GM21723 (cell line): ENCODE measurements around the gene SSR4.

Source experiments
- ATAC-seq: cut with Tn5 transposase; IDR thresholded peaks from one replicate; pipeline ENCODE4 v1.9.1; 2021; ENCODE audit warnings: mild to moderate bottlenecking, moderate library complexity; ENCODE audit not compliant: unreplicated experiment

SSR4 gene

DNA sequence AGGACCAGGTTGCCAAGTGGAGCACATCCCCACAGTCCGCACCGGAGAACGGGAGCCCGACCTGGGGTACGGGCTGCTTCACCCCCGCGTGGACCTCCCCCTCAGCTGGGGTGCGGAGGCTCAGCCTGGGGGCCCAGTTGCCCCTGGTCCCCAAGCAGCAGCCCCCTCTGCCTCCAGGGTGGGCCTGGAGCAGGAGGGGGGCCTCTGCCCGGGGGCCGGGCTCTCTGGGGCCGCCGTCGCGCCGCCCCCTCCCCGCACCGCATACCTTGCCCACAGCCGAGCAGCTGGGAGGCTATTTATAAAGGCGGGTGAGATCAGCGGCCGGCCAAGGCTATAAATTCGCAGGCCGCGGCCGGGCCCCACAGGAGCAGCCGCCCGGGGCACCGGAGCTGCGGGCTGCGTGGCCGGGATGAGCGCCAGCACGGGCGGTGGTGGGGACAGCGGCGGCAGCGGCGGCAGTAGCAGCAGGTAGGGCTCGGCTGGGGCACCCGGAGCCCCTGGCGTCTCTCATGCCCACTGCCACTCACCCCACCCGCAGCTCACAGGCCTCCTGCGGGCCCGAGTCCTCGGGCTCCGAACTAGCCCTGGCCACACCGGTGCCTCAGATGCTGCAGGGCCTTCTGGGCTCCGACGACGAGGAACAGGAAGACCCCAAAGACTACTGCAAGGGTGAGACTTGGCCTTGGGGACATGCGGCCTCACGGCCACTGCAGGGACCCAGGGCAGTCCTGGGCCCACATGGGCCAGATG lies 13.6 kb upstream of the SSR4 start, which contains the start of gene SRPK3:
TSS of gene SRPK3 (plus strand) at position 364 of the 750 bp plus-strand sequence. CDS start at position 410, 46 bp downstream.
- no peak for ATAC-seq

DNA sequence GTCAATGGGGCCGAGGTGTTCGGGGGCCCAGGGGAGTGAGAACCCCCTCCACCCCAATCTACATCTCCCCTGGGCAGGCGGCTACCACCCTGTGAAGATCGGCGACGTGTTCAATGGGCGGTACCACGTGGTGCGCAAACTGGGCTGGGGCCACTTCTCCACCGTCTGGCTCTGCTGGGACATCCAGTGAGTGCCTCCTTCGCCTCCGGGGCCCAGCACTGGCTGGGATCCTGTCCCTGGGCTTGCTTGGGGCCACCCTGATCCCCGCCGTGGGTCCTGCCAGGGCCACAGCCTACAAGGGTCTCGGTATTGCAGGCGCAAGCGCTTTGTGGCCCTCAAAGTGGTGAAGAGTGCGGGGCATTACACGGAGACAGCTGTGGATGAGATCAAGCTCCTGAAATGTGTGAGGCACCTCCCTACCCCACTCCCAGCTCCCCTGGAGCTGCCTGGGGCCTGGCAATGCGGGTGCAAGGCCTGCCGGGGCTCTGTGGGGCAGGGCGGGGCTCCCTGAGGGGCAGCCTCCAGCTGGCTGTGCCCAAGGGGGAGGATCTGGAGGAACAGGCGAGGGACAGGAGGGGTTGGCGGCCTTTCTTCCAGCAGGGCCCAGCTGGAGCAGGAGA lies 12.9 kb upstream of the SSR4 start:
- ATAC-seq = no peak

DNA sequence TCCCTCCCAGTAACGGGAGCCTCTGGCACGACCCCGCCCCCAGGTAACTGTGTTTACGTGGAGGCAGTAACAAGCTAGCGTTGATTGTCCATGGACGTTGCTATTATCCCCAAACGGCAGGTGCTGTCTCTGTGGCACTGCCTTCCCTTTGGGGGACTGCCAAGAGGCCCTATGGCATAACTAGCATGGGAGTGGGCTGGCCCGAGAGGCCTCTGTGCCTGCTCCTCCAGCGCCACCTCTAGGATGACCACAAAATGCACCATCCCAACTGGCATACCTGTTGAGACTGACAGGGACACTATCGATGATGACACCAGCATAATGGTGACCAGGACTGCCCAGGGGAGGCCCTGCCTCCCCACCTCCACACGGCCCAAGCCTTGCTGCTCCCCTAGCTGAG lies 12.2 kb upstream of the SSR4 start:
- ATAC-seq = no peak

DNA sequence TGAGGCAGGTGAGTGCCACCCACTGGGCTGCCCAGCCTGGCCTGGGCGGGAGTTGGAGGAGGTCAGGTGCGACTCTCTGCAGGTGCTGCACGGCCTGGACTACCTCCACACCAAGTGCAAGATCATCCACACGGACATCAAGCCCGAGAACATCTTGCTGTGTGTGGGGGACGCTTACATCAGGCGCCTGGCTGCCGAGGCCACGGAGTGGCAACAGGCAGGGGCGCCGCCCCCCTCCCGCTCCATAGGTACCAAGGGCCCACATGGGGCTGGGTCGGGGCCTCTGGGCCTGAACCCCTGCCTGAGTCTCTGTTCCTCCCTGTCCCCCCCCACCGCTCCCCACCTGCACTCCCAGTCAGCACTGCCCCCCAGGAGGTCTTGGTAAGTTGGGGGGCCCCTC lies 11.6 kb upstream of the SSR4 start:
- no peak for ATAC-seq

DNA sequence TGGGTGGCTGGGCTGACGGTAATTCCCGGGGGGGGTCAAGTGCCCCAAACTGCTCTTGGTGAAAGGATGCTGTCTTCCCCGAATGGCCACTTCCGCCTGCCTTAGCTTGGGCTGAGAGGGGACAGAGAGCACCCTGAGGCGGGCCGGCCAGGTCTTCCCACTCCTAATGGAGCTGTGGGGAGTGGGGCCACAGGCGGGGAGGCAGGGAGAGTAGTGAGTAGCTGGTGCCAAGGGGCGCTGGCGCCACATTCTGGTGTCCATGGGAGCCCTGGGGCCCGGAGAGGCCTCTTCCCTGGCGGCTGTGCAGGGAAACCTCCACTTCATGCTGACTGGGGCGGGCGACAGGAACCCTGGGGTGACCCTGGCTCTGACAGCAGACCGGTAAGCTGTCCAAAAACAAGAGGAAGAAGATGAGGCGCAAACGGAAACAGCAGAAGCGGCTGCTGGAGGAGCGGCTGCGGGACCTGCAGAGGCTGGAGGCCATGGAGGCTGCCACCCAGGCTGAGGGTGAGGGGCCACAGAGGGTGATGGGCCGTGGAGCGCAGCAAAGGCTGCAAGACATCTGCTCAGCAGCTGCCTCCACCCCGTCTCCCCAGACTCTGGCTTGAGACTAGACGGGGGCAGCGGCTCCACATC lies 11.0 kb upstream of the SSR4 start:
- ATAC-seq = no peak

DNA sequence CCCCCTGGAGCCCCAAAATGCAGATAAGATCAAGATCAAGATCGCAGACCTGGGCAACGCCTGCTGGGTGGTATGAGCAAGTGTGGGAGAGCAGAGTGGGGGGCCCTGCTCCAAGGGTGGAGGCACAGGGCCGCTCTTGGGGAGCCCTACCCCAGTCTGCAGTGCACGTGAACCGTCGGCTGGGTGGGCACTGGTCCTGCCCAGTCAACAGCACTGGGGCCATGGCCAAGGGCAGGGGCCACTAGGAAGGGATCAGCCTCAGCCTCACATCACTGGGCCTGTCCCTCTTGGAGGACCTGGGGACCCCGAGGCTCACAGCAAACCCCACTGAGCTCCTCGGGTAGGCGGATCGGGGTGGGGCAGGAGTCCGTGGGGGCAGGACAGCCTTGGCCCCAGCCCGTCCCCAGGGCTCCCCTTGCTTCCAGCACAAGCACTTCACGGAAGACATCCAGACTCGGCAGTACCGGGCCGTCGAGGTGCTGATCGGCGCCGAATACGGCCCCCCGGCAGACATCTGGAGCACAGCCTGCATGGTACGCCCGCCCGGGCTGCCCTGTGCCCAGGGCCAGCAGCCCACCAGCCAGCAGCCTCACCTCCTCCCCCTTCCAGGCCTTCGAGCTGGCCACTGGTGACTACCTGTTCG lies 10.0 kb upstream of the SSR4 start:
- ATAC-seq = no peak

DNA sequence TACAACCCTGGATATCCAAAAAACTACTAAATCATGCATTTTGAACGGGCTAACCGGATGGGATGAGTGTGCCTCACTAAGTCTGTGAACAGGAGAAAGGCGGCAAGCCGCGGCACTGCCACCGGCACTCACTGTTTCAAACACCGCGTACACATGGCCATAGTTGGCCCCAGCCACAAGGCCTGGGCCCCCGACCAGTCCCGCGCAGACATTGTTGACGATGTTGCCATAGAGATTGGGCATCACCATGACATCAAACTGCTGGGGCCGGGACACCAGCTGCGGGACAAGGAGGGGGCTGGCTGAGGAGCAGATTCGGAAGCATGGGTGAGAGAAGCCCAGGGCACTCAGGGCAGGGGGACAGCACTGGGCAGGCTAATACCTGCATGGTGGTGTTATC lies 7.8 kb upstream of the SSR4 start:
- no peak for ATAC-seq

DNA sequence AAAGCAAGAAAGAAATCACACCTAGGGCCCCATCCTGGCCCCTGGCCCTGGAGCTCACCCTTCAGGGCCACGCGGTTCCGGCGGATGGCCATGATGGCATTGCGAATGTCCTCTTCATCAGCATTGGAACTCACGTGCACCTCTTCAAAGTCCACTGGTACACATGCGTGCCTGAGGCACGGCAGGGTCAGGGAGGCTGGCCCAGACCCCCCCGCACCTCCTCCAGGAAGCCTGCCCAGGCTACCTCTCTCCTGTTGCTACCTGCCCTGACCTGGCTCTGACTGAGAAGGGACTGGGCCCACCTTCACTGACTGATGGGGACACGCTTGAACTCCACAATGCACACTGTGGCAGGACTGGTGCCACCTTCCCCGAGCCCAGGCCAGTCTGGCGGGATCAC lies 4.8 kb upstream of the SSR4 start:
- no peak for ATAC-seq

DNA sequence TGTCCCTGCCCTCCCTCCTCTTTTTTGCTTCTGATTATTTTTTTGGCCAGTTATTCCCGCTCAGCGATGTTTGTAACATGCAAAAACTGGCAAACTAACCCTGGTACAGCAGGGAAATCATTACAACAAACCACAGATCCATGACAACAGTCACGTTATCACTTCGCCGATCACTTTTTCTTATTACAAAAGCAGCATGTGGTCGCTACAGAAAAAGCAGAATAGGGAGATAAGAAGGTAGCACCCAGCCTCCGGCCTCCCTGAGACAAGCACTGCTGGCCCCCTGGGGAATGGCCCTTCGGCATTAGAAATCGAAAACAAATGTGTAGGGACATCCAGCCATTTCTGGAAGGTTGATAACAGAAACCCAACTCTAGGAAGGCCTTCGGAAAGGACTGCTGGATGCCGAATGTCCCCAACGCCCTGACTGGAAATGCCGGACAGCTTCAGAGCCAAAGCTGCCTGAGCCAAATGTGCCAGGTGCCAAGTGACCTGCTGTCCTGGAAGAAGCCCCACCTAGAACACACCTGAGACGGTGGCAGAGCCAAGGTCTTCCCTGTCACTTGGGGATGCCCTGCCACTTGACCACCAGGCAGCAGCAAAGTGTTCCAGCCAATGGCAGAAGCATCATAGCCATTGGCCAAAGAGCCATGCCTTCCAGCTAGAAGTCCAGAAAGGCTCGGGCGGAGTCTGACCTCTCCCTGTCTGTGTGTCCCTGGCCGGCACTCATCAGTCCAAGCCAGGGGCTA lies 3.2 kb upstream of the SSR4 start:
- no peak for ATAC-seq

DNA sequence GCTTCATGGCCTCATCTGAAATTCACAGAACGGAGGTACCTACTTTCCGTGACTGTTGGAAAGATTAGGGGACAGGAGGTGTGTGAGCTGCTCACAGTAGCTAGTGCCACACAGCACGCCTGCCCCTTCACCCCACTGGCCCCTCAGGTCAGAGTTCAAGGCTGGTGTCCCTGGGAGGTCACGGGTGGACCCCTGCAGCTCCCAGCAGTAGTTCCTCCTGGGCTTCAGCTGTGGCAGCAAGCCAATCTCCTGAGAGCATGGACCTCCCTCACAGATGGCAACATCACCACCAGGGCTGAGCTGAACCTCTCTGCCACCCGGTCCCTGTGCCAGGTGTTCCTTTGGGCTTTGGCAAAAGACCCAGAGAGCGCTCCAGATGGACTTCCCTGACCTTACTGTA lies 2.1 kb upstream of the SSR4 start:
- no peak for ATAC-seq

DNA sequence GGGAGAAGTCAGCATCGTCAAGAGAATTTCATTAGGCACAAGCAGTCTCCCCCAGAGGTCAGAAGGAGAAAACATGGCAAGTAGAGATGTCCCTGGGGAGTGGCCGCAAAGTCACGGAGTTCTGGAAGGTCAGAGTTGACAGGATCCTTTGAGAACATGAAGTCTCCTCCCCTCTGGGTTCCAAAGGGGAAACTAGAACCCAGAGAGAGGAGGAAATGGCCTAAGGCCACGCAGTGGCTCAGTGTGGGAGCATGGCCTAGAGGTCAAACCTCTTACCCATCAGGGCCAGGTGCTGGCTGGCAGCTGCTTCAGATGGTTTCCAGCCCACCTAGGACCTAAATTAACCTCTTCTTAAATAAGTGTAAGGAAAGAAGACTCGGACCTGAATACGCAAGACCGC lies 1.2 kb upstream of the SSR4 start:
- no peak for ATAC-seq

DNA sequence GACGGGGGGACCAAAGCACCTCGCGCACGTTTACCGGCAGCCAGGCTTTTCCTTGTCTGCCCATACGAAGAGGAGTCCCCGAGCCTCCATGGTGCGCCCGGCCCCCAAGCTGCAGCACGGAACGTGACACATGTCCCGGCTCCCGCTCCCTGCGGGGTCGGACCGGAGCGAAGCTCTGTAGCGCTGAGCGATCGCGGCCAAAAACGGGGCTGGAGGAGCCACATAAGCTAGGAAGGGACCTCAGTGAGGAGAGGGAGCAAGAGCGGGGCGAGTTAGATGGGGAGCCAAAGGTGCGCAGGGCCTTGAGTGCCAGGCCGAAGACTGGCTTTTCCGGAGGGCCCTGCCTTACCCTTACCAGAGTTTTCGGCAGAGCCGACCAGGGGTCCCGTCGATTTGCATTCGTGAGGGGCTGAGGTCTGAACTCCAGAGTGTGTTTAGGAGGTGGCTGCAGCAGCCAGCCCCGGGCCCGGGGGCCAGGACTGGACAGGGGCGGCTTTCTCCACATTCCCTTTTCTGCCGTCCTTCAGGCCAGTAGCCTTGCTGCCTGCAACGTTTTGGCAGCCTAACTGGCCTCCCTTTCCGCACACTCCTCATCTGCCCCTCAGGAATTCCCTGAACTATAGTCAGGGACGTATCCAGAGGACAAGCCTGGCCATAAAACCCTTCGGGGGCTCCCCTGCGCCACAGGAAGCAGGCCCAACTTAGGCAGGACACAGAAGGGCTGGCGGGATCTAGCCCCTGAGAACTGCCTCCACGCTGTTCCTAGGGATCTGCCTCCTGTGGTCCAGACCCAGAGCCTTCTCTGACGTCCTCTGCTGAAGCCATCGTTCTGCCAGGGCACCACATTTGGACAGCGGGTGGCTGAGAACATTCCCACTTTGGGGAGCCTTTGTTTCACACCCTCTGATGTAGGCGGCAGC lies 689 bp downstream of the SSR4 start:
- ATAC-seq = no peak

DNA sequence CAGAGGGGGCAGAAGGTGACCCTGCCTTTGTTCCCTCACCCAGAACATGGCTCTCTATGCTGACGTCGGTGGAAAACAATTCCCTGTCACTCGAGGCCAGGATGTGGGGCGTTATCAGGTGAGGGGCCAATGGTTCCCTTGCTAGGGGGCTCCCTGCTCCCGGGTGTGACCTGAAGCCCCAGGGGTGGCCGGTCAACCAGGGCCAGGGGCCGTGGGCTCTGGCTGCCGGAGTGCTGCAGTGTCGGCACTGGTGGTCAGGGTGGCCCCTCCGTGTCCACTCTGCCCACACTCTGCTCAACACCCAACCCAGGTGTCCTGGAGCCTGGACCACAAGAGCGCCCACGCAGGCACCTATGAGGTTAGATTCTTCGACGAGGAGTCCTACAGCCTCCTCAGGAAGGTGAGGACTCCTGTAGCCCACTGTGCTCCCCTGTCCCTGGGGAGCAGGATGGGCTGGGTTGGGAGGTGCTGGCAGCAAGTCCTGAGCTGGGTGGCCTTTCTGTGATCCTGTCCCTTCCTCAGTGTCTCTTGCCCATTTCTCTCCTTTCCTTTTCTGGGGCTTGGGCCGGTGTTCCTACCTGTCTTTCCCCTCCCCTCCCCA lies 3.0 kb downstream of the SSR4 start:
- ATAC-seq = no peak

DNA sequence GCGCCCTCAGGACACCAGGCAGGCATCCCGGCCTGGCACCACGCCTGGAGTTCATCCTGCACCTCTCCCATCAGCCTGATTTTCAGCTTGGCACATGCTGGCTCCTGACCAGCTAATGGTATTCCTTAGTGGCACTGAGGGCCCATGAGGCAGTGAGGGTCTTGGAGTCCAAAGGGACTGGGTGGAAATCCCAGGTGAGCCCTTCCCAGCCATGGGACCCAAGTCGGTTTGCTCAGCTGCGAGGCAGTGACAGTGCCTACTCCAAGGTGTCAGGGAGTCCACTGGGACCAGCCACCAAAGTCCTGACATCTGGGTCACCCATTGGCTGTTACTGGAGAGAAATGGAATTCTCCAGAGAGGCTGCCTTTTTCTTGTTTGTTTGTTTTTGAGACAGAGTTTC lies 4.9 kb downstream of the SSR4 start:
- no peak for ATAC-seq

DNA sequence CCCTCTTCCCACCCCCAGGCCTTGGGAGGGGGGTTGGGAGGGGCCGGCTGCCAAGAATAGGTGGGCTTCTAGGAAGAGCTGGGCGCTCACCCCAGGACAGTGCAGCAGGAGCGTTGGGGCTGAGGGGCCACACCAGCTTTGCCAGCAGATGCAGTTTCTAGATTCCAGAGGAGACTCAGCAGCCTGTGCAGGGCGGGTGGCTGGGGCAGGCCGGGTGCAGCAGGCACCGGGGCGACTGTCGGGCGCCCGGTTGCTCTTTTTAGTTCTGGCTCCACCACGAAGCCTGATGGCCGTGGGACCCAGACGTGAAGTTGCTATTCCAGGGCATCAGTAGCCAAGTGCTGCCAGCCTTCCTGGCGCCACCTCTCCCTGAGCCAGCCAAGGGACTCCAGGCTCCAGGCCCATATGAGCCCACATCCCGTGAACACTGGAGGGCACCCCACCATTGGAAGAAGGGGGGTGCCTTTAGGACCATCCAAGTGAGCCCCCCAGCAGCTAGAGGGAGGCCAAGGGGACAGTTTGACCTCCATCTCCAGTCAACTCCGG lies 5.8 kb downstream of the SSR4 start:
- no peak for ATAC-seq

DNA sequence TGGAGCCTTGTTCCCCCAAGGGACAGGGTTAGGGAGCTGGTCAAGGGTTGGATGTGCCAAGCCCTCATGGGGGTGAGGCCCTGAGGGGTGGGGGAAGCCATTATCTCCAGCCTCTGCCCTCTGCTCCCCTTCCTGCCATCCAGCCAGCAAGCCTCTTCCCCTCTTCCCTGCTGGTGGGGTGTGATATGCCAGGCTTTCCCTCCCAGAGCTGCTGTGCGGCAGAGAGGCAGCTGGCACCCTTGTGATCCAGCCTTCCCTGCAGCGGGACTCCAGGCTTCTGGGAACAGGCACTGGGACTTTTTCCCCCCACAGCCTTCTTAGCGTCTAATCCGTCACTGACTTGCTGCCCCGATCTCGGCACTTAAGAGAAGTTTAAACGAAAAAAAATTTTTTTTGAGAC lies 6.3 kb downstream of the SSR4 start:
- no peak for ATAC-seq

DNA sequence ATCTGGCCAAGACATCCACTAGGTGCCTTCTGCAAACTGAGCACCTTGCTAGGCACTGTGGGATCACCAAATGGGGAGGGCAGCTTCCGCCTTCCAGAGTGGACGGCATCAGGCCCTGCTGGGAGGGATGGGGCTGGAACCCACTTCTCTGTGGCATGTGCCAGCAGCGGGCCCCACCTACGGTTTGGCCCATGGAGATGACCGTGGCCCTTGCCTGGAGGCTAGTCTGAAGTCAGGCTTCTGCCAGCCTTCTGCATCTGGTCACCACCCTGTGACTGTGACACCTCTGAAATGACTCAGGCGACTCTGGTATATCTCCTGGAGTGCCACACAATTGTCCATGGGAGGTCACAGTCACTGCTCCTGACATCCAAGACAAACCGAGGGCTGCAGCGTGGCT lies 7.2 kb downstream of the SSR4 start:
- ATAC-seq = no peak

DNA sequence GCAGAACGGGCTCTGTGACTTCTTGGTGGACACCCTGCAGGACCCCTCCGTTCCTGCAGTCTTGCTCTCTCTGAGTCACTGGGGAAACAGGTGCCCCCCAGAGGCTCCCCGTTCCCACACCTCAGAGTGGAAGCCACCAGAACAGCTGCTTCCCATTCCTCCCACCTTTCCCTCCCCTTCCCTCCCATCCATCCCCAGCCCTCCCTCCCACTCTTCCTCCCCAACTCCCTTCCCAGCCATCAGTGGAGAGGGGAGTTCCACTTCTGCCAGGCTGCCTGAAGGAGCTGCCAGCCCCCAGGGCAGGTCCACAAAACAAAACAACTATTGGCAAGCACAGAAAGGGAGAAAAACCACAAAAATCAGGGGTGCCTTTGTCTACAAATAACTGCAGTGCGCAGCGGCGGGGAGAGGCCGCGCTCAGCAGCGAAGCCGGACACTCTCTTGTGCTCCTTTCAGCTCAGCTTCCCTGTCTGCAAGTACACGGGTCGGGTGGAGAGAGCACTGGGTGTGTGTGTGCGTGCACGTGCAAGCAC lies 8.1 kb downstream of the SSR4 start:
- no peak for ATAC-seq
